OCI-LY7 (cell line): ENCODE data around the gene FNDC3B. TPM values are rescaled to one million over a fixed set of nuclear protein-coding genes. Genes with fewer than 3 reads are reported as not detected.

Experiments used
- BruUV-seq: library from RNA; stranded (reverse); fragments of 400-500 nt; replicated peaks from 2 replicates; lab custom pipeline; 2021; lab: Mats Ljungman, UMichigan
- CTCF ChIA-PET: fragments of 300-600 bp; sonication (Branson Sonifier 250); formaldehyde crosslinking; loops from one replicate; lab custom pipeline; 2022; ENCODE audit warnings: antibody characterized with exemption; ENCODE audit not compliant: unreplicated experiment; lab: Charles Lee
- POLR2A ChIA-PET: fragments of 300-600 bp; sonication (Branson Sonifier 250); formaldehyde crosslinking; loops from one replicate; lab custom pipeline; 2022; ENCODE audit warnings: antibody characterized with exemption; lab: Charles Lee
- DNase-seq: peaks from one replicate; pipeline ENCODE4 v3.0.0-alpha.2; 2015; ENCODE audit warnings: low spot score
- H2AFZ ChIP-seq: fragments of 200-600 bp; sonication (generic), shearing (Covaris generic); 2 replicates; pipeline ENCODE4 v1.6.1; 2014; ENCODE audit warnings: mild to moderate bottlenecking, antibody characterized with exemption, low read length, moderate library complexity
- H3K27ac ChIP-seq: fragments of 200-600 bp; sonication (generic); 2 replicates; pipeline ENCODE4 v1.5.1; 2014; ENCODE audit warnings: mixed run types, low read depth, mild to moderate bottlenecking, moderate library complexity, low read length, inconsistent platforms; ENCODE audit not compliant: poor library complexity, severe bottlenecking
- H3K36me3 ChIP-seq: fragments of 200-600 bp; sonication (generic); 2 replicates; pipeline ENCODE4 v1.6.1; 2014; ENCODE audit warnings: mild to moderate bottlenecking, antibody characterized with exemption, low read length, moderate library complexity, mixed read lengths; ENCODE audit not compliant: insufficient read depth
- H3K4me1 ChIP-seq: fragments of 200-600 bp; sonication (generic); 2 replicates; pipeline ENCODE4 v1.5.1; 2014; ENCODE audit warnings: mild to moderate bottlenecking, low read length; ENCODE audit not compliant: insufficient read depth, poor library complexity, severe bottlenecking
- H3K4me2 ChIP-seq: fragments of 200-600 bp; sonication (generic); 2 replicates; pipeline ENCODE4 v1.6.1; 2014; ENCODE audit warnings: mild to moderate bottlenecking, low read length
- H3K4me3 ChIP-seq: fragments of 200-600 bp; sonication (generic); 2 replicates; pipeline ENCODE4 v1.5.1; 2014; ENCODE audit warnings: mild to moderate bottlenecking, low read depth, low read length; ENCODE audit not compliant: poor library complexity, severe bottlenecking
- H3K79me2 ChIP-seq: fragments of 200-600 bp; sonication (generic); 2 replicates; pipeline ENCODE4 v1.6.1; 2016; ENCODE audit warnings: low read depth, mild to moderate bottlenecking, low read length, moderate library complexity, mixed read lengths; ENCODE audit not compliant: insufficient read depth
- H3K9me2 ChIP-seq: fragments of 200-600 bp; sonication (generic); 2 replicates; pipeline ENCODE4 v1.6.1; 2016; ENCODE audit warnings: mild to moderate bottlenecking, low read length, mixed read lengths; ENCODE audit not compliant: insufficient read depth
- H3K9me3 ChIP-seq: fragments of 200-600 bp; sonication (generic); 2 replicates; pipeline ENCODE4 v1.6.1; 2014; ENCODE audit warnings: mild to moderate bottlenecking, mixed run types, low read length, mixed read lengths
- H4K20me1 ChIP-seq: fragments of 200-600 bp; sonication (generic); 2 replicates; pipeline ENCODE4 v1.6.1; 2014; ENCODE audit warnings: mild to moderate bottlenecking, antibody characterized with exemption, low read length, moderate library complexity, mixed read lengths; ENCODE audit not compliant: insufficient read depth
- CTCF ChIP-seq: fragments of 200-600 bp; sonication (generic); conservative IDR thresholded peaks from 2 replicates; pipeline ENCODE4 v1.5.1; 2014; ENCODE audit warnings: mild to moderate bottlenecking, antibody characterized with exemption, low read length, moderate library complexity, mixed read lengths
- EZH2phosphoT487 ChIP-seq: fragments of 200-600 bp; sonication (generic); IDR thresholded peaks from 2 replicates; pipeline ENCODE4 v1.6.1; 2018; ENCODE audit warnings: low read depth, borderline replicate concordance, mild to moderate bottlenecking, mixed run types, antibody characterized with exemption, low read length, moderate library complexity, mixed read lengths
- intact Hi-C: fragments of 100-400 bp; cut with micrococcal nuclease; formaldehyde crosslinking; loops from one replicate; pipeline ENCODE4 v1.10.0; 2022; ENCODE audit not compliant: unreplicated experiment
- total RNA-seq, 2 experiments: library from RNA; depleted of rRNA in 1 of 2; stranded (reverse); fragments of >200 nt in 1 of 2; shearing (Covaris generic) in 1 of 2; gene quantifications; 2 replicates each; pipeline ENCODE4 v1.2.3, GENCODE V29; 2014 to 2022

The FNDC3B gene
- total RNA-seq, 2 experiments from 2014 or later, result 23.3 to 28.5 TPM

- Histone ChIP-seq H4K20me1 (no peaks in the 10 kb centered on the region), H3K9me3 (no peaks in the 10 kb centered on the region), H2AFZ (no peak overlapping the region), H3K4me3 (no peak overlapping the region), H3K27ac (no peak overlapping the region), H3K79me2 (no peaks in the 10 kb centered on the region), H3K9me2 (no peaks in the 10 kb centered on the region), H3K4me2 (no peak overlapping the region), H3K4me1 (peaks cover 3% of the 10 kb centered on the region), H3K36me3 (no peaks in the 10 kb centered on the region)
- TF ChIP-seq CTCF (no peak), EZH2phosphoT487 (no peak)
- intact Hi-C loops, result no loop called here
- ChIA-PET POLR2A (no interaction called here), CTCF (no interaction called here)
- DNase-seq, result no peak
- no TSS peak for BruUV-seq
Measured at GRCh38 chr3:172161133-172161789, 121.9 kb downstream of the FNDC3B start.

GRCh38 chr3:172161959-172162358 lies 122.6 kb downstream of the FNDC3B start:
- no peak for DNase-seq
- Histone ChIP-seq H3K4me2 (no peak overlapping the region), H3K9me3 (no peaks in the 10 kb centered on the region), H4K20me1 (no peaks in the 10 kb centered on the region), H3K79me2 (no peaks in the 10 kb centered on the region), H2AFZ (no peak overlapping the region), H3K4me3 (no peak overlapping the region), H3K27ac (no peak overlapping the region), H3K4me1 (peaks cover 3% of the 10 kb centered on the region), H3K9me2 (no peaks in the 10 kb centered on the region), H3K36me3 (no peaks in the 10 kb centered on the region)
- POLR2A ChIA-PET, result no interaction called here
- CTCF ChIA-PET, result no interaction called here
- BruUV-seq, result no TSS peak
- intact Hi-C loops, result no loop called here
- no peak for TF ChIP-seq CTCF
- TF ChIP-seq EZH2phosphoT487, result no peak

GRCh38 chr3:172163320-172163719 lies 123.9 kb downstream of the FNDC3B start:
- H3K9me3 ChIP-seq, result no peaks in the 10 kb centered on the region
- H3K4me2 ChIP-seq, result no peak overlapping the region
- H4K20me1 ChIP-seq, result no peaks in the 10 kb centered on the region
- TF ChIP-seq CTCF, result no peak
- TF ChIP-seq EZH2phosphoT487, result no peak
- H2AFZ ChIP-seq, result no peak overlapping the region
- intact Hi-C loops, result no loop called here
- BruUV-seq, result no TSS peak
- no peaks in the 10 kb centered on the region for H3K36me3 ChIP-seq
- peaks cover 3% of the 10 kb centered on the region for H3K4me1 ChIP-seq
- H3K79me2 ChIP-seq, result no peaks in the 10 kb centered on the region
- no peak for DNase-seq
- ChIA-PET CTCF (no interaction called here), POLR2A (interaction anchor here (0.7 to 1.9 kb wide), 5 partner anchors 9 to 62 kb away, joined by 3 to 11 read pairs (median 3); no protein-coding TSS in a partner anchor)
- H3K9me2 ChIP-seq, result no peaks in the 10 kb centered on the region
- H3K4me3 ChIP-seq, result no peak overlapping the region
- H3K27ac ChIP-seq, result no peak overlapping the region
